ENCODE data around the gene EDDM3A. TPM values are rescaled to one million over a fixed set of nuclear protein-coding genes. Genes with fewer than 3 reads are reported as not detected.

EDDM3A gene
- polyA plus RNA-seq, 2 of the 4 experiments (the other 2 are of a cell fraction) = not detected

- Histone ChIP-seq H3K4me1 (peaks cover 7% of the 10 kb centered on the region; the same call in 2 of the 3 replicates), H3K9me3 (peaks cover 1% of the 10 kb centered on the region; the same call in 1 of the 3 replicates), H3K4me3 (no peak overlapping the region), H3K27ac (no peak overlapping the region), H3K4me2 (no peak overlapping the region)
- DNase-seq (ENCODE audit: low read depth in 1 of 2, low spot score in 1 of 2) = no peak
- WGBS (ENCODE audit: missing lambda C conversion rate) = 26% methylated on average over 4 of the region's 4 CpGs
- ChIA-PET POLR2A (no interaction called here), CTCF (interaction anchor here (0.5 to 2.2 kb wide), 6 partner anchors 10 to 260 kb away, joined by 3 to 8 read pairs (median 3); no protein-coding TSS in a partner anchor)
- FAIRE-seq = no peak
- ATAC-seq = no peak
- TF ChIP-seq REST (IDR thresholded peaks at IDR 0.05) = no peak
- no peak for TF ChIP-seq CBX2 (IDR thresholded peaks at IDR 0.05; ENCODE audit: borderline replicate concordance, low read depth)
- no peak for TF ChIP-seq FOSL2 (IDR thresholded peaks at IDR 0.05)
- TF ChIP-seq FOSL2 (CRISPR knock-in tag; IDR thresholded peaks at IDR 0.05) = no peak
- no peak for TF ChIP-seq CEBPB (IDR thresholded peaks at IDR 0.05)
- no peak for TF ChIP-seq CBX8 (IDR thresholded peaks at IDR 0.05)
- TF ChIP-seq ZSCAN20 (CRISPR knock-in tag; IDR thresholded peaks at IDR 0.05) = no peak
- no peak for TF ChIP-seq KDM1A (IDR thresholded peaks at IDR 0.05; ENCODE audit: low read depth)
- TF ChIP-seq JUN (IDR thresholded peaks at IDR 0.05) = no peak
- TF ChIP-seq E2F6 (IDR thresholded peaks at IDR 0.05; ENCODE audit: borderline replicate concordance, low read depth) = no peak
- no peak for TF ChIP-seq CHD2 (IDR thresholded peaks at IDR 0.05; ENCODE audit: low read length, partially characterized antibody)
- TF ChIP-seq EP300 (IDR thresholded peaks at IDR 0.05) = no peak
- no peak for TF ChIP-seq MYC (IDR thresholded peaks at IDR 0.05; ENCODE audit: borderline replicate concordance, low read length)
- no peak for TF ChIP-seq ZFP36 (IDR thresholded peaks at IDR 0.05; ENCODE audit: borderline replicate concordance, partially characterized antibody)
- TF ChIP-seq BHLHE40 (IDR thresholded peaks at IDR 0.05; ENCODE audit: low read depth, low read length) = no peak
- no peak for TF ChIP-seq RFX5 (IDR thresholded peaks at IDR 0.05)
- TF ChIP-seq NPAS2 (CRISPR knock-in tag; IDR thresholded peaks at IDR 0.05; ENCODE audit: borderline replicate concordance) = no peak
- no peak for TF ChIP-seq JUNB (IDR thresholded peaks at IDR 0.05)
- TF ChIP-seq ZC3H11A (IDR thresholded peaks at IDR 0.05) = no peak
Observed at GRCh38 chr14:20711685-20712084, 34.0 kb upstream of the EDDM3A start.

- DNase-seq (ENCODE audit: low read depth in 1 of 2, low spot score in 1 of 2) (no peak), ATAC-seq (no peak), FAIRE-seq (no peak)
- POLR2A ChIA-PET = no interaction called here
- no peak overlapping the region for H3K4me2 ChIP-seq
- WGBS (ENCODE audit: missing lambda C conversion rate) = 6% methylated on average over 2 of the region's 2 CpGs
- no peak overlapping the region for H3K27ac ChIP-seq
- TF ChIP-seq EP300 (IDR thresholded peaks at IDR 0.05) (no peak), HOXB13 (CRISPR knock-in tag; IDR thresholded peaks at IDR 0.05; ENCODE audit: low read depth) (no peak), CHD4 (IDR thresholded peaks at IDR 0.05; ENCODE audit: borderline replicate concordance) (no peak), SMC3 (IDR thresholded peaks at IDR 0.05) (no peak), POLR2AphosphoS2 (conservative IDR thresholded peaks at IDR 0.05; ENCODE audit: low read length) (no peak), PHF8 (IDR thresholded peaks at IDR 0.05; ENCODE audit: borderline replicate concordance, low read depth) (no peak), ZNF302 (CRISPR knock-in tag; IDR thresholded peaks at IDR 0.05) (no peak), CBX8 (IDR thresholded peaks at IDR 0.05) (no peak), KDM5A (IDR thresholded peaks at IDR 0.05) (no peak), RAD21 (conservative IDR thresholded peaks at IDR 0.05 in 1 of 2, IDR thresholded peaks at IDR 0.05 in 1 of 2) (no peak), CTCF (IDR thresholded peaks at IDR 0.05) (no peak), NFE2L2 (conservative IDR thresholded peaks at IDR 0.05; ENCODE audit: low read length) (no peak)
- no peaks in the 10 kb centered on the region for H3K4me1 ChIP-seq
- CTCF ChIA-PET = interaction anchor here (1.3 to 2.2 kb wide), 2 partner anchors 141 to 258 kb away, joined by 3 to 8 read pairs; no protein-coding TSS in a partner anchor
- peaks cover 7% of the 10 kb centered on the region; the same call in 1 of the 3 replicates for H3K9me3 ChIP-seq
- no peak overlapping the region for H3K4me3 ChIP-seq
Observed at GRCh38 chr14:20712904-20713303, 32.8 kb upstream of the EDDM3A start.

All from A549 (cell line).